PFSK-1 (cell line): ENCODE data around the gene EVI5.

Experiments
- FOXP2 ChIP-seq: optimal IDR thresholded peaks from 2 replicates; pipeline ENCODE3; 2011; ENCODE audit warnings: borderline replicate concordance, control low read depth, inconsistent platforms; ENCODE audit not compliant: insufficient read depth; ENCODE audit errors: extremely low read length, extremely low read depth
- POLR2AphosphoS5 ChIP-seq: IDR thresholded peaks from 2 replicates; pipeline ENCODE4 v1.6.1; 2012; ENCODE audit warnings: low read depth, mild to moderate bottlenecking, control low read depth, low read length, moderate library complexity
- SIN3A ChIP-seq: IDR thresholded peaks from 2 replicates; pipeline ENCODE4 v1.6.1; 2012; ENCODE audit warnings: mild to moderate bottlenecking, low read length, moderate library complexity, borderline replicate concordance; ENCODE audit not compliant: insufficient read depth
- TAF1 ChIP-seq: IDR thresholded peaks from 2 replicates; pipeline ENCODE4 v1.6.1; 2012; ENCODE audit warnings: low read length, control low read depth, borderline replicate concordance; ENCODE audit not compliant: insufficient read depth
- TF ChIP-seq, protein P1 (sequence below), 2 experiments: IDR thresholded peaks; 2 replicates each; pipeline versions ENCODE4 v1.6.1 to v1.8.0; 2011 to 2012; ENCODE audit warnings: low read depth in 2 of 2, low read length in 2 of 2, control low read depth in 1 of 2, inconsistent platforms in 1 of 2, mild to moderate bottlenecking in 1 of 2, moderate library complexity in 1 of 2; ENCODE audit not compliant: insufficient read depth in 1 of 2

DNA sequence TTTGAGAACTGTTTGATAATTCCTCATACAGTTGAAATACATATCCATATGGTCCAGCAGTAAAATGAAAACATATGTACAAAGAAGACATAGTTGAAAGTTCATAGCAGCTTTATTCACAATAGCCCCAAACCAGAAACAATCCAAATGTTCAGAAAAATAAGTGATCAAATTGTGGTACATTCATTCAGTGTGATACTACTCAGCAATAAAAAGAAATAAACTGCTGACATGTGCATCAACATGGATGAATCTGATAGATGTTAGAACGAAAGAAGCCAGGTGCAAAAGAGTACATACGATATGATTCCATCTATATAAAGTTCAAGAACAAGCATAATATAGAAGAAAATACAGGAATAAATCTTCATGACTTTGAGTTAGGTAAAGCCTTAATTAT, 77.2 kb downstream of the EVI5 start:
- TF ChIP-seq TAF1 (no peak), POLR2AphosphoS5 (no peak), SIN3A (no peak), FOXP2 (no peak)
- TF ChIP-seq, protein P1, sequence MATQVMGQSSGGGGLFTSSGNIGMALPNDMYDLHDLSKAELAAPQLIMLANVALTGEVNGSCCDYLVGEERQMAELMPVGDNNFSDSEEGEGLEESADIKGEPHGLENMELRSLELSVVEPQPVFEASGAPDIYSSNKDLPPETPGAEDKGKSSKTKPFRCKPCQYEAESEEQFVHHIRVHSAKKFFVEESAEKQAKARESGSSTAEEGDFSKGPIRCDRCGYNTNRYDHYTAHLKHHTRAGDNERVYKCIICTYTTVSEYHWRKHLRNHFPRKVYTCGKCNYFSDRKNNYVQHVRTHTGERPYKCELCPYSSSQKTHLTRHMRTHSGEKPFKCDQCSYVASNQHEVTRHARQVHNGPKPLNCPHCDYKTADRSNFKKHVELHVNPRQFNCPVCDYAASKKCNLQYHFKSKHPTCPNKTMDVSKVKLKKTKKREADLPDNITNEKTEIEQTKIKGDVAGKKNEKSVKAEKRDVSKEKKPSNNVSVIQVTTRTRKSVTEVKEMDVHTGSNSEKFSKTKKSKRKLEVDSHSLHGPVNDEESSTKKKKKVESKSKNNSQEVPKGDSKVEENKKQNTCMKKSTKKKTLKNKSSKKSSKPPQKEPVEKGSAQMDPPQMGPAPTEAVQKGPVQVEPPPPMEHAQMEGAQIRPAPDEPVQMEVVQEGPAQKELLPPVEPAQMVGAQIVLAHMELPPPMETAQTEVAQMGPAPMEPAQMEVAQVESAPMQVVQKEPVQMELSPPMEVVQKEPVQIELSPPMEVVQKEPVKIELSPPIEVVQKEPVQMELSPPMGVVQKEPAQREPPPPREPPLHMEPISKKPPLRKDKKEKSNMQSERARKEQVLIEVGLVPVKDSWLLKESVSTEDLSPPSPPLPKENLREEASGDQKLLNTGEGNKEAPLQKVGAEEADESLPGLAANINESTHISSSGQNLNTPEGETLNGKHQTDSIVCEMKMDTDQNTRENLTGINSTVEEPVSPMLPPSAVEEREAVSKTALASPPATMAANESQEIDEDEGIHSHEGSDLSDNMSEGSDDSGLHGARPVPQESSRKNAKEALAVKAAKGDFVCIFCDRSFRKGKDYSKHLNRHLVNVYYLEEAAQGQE (IDR thresholded peaks at IDR 0.05; ENCODE audit: insufficient read depth in 1 of 2, low read depth in 2 of 2, low read length in 2 of 2) = no peak
